GM12878 (cell line): ENCODE data around the gene NPAS3.

Source experiments
- CHD4 ChIP-seq: fragments of 200-600 bp; sonication (generic); IDR thresholded peaks from 2 replicates; pipeline ENCODE4 v1.6.1; 2016; ENCODE audit warnings: mild to moderate bottlenecking
- HCFC1 ChIP-seq: fragments of 150-350 bp; IDR thresholded peaks from 2 replicates; pipeline ENCODE4 v1.6.1; 2014; ENCODE audit warnings: low read length
- ZSCAN29 ChIP-seq: fragments of 450-650 bp; IDR thresholded peaks from 2 replicates; pipeline ENCODE4 v1.6.1; 2017; ENCODE audit warnings: mild to moderate bottlenecking, moderate library complexity
- TF ChIP-seq, protein P1 (sequence below), 3 experiments: IDR thresholded peaks in 2 of 3; conservative IDR thresholded peaks in 1 of 3; 2 replicates each; pipeline ENCODE4 v1.5.1; 2011; ENCODE audit warnings: low read depth in 3 of 3, low read length in 3 of 3, mild to moderate bottlenecking in 3 of 3, control low read depth in 2 of 3, moderate library complexity in 2 of 3, inconsistent platforms in 1 of 3, mixed read lengths in 1 of 3; ENCODE audit not compliant: control insufficient read depth in 2 of 3, insufficient read depth in 1 of 3; ENCODE audit errors: extremely low read depth in 1 of 3

DNA sequence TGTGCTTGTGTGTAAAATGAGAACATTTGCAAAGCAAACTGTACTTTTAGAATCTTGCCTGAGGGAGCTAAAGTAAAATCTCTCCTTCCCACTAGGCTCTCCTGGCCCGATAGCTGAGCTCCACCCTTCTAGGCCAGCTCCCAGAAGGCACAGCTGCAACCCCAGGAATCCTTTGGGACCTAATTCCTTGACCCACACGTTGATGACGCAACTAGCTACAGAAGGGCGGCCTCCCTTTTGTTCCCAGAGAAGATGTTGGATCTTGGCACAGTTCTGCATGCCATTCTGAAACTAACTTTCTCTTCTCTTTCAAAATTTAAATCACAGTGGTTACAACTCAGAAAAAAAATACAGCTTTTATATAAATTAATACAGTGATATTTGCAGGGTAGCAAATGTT, 744.1 kb downstream of the NPAS3 start:
- TF ChIP-seq, protein P1, sequence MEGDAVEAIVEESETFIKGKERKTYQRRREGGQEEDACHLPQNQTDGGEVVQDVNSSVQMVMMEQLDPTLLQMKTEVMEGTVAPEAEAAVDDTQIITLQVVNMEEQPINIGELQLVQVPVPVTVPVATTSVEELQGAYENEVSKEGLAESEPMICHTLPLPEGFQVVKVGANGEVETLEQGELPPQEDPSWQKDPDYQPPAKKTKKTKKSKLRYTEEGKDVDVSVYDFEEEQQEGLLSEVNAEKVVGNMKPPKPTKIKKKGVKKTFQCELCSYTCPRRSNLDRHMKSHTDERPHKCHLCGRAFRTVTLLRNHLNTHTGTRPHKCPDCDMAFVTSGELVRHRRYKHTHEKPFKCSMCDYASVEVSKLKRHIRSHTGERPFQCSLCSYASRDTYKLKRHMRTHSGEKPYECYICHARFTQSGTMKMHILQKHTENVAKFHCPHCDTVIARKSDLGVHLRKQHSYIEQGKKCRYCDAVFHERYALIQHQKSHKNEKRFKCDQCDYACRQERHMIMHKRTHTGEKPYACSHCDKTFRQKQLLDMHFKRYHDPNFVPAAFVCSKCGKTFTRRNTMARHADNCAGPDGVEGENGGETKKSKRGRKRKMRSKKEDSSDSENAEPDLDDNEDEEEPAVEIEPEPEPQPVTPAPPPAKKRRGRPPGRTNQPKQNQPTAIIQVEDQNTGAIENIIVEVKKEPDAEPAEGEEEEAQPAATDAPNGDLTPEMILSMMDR (IDR thresholded peaks at IDR 0.05 in 2 of 3, conservative IDR thresholded peaks at IDR 0.05 in 1 of 3; ENCODE audit: control insufficient read depth in 2 of 3, extremely low read depth in 1 of 3, insufficient read depth in 1 of 3, low read depth in 3 of 3, low read length in 3 of 3), result no peak
- no peak for TF ChIP-seq CHD4
- no peak for TF ChIP-seq ZSCAN29
- no peak for TF ChIP-seq HCFC1
